Activated CD4-positive, alpha-beta T cell treated with anti-CD3 and anti-CD28 coated beads, Interleukin-10, Interleukin-2, amounts not matched to agents 100 ng/mL and 50 ng/mL, durations not matched to agents 16 hours and 8 hours (primary cell): ENCODE data around the gene AP2M1.
A peak's percentile ranks its signal among the peaks of the same experiment; 100 is the strongest.

ENCODE experiments used
- DNase-seq: peaks from one replicate; pipeline ENCODE4 v3.0.0-alpha.2; 2020

The AP2M1 gene

GRCh38 chr3:184183679-184184078 lies 9.0 kb downstream of the AP2M1 start:
- no peak for DNase-seq

- no peak for DNase-seq
These were observed 10.0 kb downstream of the AP2M1 start for GRCh38 chr3:184184546-184185230.

DNA sequence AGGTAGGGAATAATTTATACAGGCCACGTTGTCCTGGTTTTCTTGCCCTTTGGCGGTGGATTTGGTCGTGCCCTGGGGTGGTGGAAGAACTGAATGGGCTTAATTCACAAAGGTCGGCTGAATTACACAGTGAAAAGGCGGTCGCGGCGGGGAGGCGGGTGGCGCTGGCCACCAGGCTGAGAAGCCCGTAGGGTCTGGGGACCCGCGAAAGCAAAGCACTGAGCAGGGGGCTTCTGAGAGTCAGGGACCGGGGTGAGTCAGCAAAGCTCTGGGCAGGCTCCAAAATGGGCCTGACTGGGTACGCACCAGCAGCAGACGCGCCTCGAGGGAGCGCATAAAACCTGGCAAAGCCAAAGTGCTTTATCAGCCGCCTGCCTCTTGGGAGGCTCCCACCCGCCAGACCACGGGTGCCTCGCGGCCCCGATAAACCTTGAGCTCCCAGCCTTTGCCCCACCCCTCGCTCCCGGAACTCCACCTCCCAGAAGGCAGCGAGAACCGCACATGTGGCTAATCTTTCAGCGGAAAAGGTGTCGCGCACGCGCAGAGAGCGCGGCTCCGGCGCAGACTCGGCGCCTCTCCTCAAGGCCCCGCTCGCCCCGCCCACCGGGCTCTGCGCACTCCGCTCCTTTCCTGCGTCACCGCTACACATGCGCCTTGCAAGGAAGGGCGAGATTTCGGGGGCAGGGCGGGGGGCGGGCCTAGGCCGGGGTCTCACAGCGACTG lies 11.0 kb downstream of the AP2M1 start:
- peak; percentile 100 for DNase-seq

GRCh38 chr3:184186184-184186901 lies 11.7 kb downstream of the AP2M1 start, which contains the start of gene ABCF3:
ABCF3 (plus strand) TSS chr3:184186199; CDS start chr3:184186208, 9 bp downstream.
- DNase-seq = peak; percentile 15

DNA sequence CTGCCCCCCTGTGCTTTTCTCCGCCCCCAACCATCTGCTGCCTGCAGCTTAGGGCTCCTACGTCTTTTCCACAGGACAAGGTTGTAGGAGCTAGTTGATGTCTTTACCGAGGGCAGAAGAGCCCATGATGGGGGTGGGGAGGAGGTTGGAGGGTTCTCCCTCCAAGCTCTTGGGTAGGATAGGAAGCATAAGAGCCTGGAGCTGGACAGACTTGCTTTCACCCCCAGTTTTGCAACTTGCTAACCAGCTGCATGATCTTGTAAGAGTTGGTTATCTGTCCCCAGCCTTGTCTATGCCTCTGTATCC lies 12.2 kb downstream of the AP2M1 start:
- no peak for DNase-seq

GRCh38 chr3:184188080-184188479 lies 13.4 kb downstream of the AP2M1 start:
- DNase-seq = no peak

DNA sequence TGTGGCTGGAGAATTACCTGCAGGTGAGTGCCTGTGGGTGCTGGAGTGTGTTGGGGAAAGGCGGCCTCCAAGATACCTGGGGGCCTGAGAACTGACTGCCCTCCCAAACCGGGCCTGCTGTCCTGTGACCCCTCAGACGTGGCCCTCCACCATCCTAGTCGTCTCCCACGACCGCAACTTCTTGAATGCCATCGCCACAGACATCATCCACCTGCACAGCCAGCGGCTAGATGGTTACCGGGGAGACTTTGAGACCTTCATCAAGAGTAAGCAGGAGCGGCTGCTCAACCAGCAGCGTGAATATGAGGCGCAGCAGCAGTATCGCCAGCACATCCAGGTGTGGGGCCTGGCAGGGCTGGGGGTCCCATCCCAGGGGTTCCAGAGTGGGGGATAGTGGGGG lies 14.8 kb downstream of the AP2M1 start:
- DNase-seq = no peak

DNA sequence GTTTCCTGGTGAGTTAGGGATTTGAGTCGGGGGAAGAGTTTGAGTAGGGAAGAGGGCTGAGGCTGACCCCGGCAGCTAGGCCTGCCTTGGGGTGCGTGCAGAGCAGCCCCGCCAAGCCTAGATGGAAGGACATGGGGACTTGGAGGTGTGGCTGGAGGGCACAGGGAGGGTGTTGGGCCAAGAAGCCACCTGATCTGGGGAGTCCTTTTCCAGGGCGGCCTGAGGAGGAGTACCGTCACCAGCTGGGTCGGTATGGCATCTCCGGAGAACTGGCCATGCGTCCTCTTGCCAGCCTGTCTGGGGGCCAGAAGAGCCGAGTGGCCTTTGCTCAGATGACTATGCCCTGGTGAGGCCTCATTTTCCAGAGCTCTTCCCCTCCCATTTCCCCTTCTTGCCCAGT lies 18.2 kb downstream of the AP2M1 start:
- DNase-seq = no peak

DNA sequence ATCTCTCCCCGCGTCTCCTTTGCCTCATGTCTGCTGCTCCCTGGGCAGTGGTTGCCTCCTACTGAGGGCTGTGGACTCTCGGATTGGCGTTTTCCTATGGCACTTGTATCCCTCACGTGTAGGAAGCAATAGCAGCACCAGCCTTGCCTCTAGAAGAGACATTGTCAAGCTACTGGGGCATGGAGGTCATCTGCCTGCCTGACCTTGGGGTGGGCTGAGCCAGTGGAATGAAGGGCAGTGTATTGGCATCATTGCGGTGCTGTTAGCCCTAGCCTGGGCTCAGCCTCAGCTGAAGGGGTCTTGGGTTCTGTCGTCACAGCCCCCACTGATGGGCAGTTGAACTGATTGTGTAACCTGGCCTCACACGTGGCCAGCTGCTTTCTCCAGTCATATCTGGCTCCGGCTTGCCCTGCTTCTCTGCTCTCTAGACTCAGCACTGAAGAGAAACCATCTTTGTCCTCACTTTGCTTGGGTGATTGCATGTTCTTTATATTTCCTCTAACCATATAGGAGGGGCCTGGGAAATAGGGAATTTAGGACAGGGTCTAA lies 19.4 kb downstream of the AP2M1 start:
- no peak for DNase-seq

DNA sequence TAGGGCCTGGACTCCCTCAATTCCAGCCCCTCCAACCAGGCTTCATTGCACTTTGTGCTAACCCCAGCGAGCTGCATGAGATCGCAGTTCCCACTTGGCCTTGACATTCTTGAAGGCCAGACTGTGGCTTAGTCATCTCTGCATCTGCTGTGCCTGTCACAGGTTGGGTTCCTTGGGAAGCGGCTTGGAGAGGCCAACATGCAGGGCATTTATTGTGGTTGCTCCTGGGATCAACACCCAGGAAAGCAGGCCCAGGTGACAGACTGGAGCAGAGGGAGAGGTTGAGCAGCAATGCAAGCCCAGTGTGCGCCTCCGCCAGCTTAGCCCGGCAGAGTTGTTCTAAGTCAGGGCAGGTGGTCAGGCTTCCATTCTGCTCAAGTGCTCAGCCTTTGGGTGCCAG lies 21.9 kb downstream of the AP2M1 start:
- no peak for DNase-seq

- DNase-seq = no peak
These were observed 23.9 kb downstream of the AP2M1 start for GRCh38 chr3:184198509-184198908.

GRCh38 chr3:184200825-184201224 lies 26.2 kb downstream of the AP2M1 start:
- no peak for DNase-seq

DNA sequence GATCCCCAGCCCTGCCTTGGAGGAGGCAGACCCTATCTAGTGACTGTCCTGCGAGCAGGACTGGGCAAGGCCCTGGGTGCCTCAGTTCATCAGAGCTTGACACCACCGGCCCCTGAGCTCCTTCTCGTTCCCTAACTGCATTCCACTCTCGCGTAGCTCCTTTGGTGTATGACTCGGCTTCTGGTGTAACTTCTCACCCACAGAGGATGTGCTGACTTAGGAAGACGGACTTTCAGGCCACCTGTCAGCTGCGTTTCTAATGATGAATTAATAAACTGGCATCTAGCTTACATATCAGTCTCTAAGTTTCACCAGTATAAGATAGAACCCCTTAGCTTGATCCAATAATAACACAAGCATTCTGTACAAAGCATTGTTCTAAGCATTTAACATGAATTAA lies 28.9 kb downstream of the AP2M1 start:
- DNase-seq = no peak

DNA sequence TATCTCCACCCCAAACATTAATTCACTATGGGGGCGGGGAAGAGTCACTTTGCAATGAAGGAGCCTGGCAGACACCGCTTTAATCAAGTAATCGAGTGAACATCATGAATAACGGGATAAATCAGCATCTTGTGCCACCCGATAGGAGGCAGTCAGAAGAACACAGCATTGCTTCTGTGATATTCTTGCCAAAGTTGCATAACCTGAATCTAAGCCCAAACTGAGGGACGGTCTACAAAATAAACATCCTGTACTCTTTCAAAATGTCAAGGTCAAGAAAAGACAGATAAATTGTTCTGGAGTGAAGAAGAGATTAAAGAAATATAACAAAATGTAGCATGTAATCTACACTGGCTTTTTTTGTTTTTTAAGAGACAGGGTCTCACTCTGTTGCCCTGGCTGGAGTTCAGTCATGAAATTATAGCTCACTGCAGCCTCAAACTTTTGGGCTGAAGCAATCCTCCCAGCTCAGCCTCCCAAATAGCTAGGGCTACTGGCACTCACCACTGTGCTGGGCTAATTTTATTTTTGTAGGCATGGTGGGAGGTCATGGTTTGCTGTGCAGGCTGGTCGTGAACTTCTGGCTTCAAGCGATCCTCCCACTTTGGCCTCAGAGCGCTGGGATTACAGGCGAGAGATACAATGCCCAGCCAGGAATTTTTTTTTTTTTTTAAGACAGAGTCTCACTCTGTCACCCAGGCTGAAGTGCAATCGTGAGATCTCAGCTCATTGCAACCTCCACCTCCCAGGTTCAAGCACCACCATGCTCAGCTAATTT lies 34.7 kb downstream of the AP2M1 start:
- DNase-seq = no peak

DNA sequence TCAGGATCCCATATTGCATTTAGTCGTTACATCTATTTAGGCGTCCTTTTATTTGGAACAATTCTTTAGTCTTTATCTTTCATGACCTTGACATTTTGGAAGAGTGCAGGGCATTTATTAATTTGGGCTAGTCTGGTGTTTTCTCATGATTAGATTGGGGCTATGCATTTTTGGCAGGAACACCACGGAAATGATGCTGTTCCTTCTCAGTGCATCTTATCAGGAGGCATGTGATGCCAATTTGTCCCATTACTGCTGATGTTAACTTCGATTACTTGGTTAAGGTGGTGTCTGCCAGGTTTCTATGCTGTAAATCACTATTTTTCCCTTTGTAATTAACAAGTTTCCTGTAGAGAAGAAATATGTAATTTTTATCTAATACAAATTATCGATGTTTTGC lies 36.6 kb downstream of the AP2M1 start:
- no peak for DNase-seq

DNA sequence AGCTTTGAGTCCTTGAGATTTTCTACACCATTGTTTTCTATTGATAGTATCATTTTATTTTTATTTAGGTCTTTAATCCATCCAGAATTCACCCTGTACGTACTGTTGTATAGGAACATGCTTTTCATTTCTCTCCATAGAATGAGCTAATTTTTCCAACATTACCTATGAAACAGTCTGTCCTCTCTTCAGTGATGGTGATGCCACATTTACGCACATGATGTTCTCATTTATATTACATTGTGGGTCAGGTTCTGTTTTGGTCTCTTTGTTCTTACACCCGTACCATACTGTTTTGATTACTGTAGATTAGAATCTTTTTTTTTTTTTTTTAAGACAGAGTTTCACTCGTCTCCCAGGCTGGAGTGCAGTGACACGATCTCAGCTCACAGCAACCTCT lies 37.1 kb downstream of the AP2M1 start:
- DNase-seq = no peak

GRCh38 chr3:184218814-184219213 lies 44.2 kb downstream of the AP2M1 start:
- no peak for DNase-seq

DNA sequence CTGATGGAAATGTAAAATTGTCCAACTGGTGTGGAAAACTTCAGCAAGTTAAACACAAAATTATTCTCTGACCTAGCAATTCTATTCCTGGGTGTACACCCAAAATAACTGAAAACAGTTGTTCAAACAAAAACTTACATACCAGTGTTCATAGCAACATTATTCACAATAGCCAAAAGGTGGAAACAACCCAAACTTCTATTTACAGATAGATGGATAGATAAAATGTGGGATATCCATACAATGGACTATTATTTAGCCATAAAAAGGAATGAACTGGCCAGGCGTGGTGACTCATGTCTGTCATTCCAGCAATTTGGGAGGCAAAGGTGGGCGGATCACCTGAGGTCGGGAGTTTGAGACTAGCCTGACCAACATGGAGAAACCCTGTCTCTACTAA lies 47.9 kb downstream of the AP2M1 start:
- no peak for DNase-seq

GRCh38 chr3:184223946-184224345 lies 49.3 kb downstream of the AP2M1 start:
- no peak for DNase-seq

DNA sequence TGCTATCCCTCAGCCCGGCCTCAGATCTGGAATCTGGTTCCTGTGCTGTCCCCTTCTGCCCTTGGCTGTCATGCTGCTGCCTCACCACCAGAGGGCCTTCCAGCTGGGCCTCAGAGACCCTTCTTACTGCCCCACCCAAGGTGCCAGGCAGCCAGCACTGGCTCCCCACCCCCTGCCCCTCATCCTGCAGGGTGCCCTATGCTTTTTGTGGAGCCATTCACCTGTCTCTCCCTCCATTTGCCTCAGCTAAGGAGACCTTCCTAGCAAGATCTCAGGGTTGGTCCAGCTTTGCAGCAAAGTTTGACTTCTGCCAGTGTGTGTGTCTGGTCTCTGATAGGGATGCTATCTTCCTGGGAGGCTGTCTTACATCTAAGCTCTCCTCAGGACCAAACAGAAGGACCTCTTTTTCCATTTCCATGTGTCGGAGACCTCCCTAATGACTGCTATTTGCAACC lies 52.9 kb downstream of the AP2M1 start:
- peak; percentile 64 for DNase-seq

- no peak for DNase-seq
These were observed 53.9 kb downstream of the AP2M1 start for GRCh38 chr3:184228376-184229137.
